IMR-90 (cell line): Measurements from ENCODE around the gene JAK1. TPM values are rescaled to one million over a fixed set of nuclear protein-coding genes. Genes with fewer than 3 reads are reported as not detected.

Source experiments
- ATAC-seq: fragments of 200-7000 bp; cut with Tn5 transposase; 2 replicates; pipeline ENCODE4 v1.9.1; 2020; ENCODE audit warnings: low read depth, mild to moderate bottlenecking, moderate library complexity
- BruUV-seq: library from RNA; stranded (reverse); fragments of 400-500 nt; replicated peaks from 2 replicates; lab custom pipeline; 2021; lab: Mats Ljungman, UMichigan
- CTCF ChIA-PET: fragments of 300-600 bp; formaldehyde crosslinking; extraction: SDS; loops from one replicate; lab custom pipeline; 2021; ENCODE audit warnings: antibody characterized with exemption; lab: Yijun Ruan, JAX
- POLR2A ChIA-PET: fragments of 300-600 bp; sonication (Branson Sonifier 250); formaldehyde crosslinking; loops from one replicate; lab custom pipeline; 2022; ENCODE audit warnings: antibody characterized with exemption; ENCODE audit not compliant: unreplicated experiment; lab: Charles Lee
- DNase-seq: peaks from one replicate; pipeline ENCODE4 v3.0.0; 2013
- H2AFZ ChIP-seq: replicated peaks from 2 replicates; pipeline ENCODE3; 2013; ENCODE audit warnings: low read length, mild to moderate bottlenecking; ENCODE audit not compliant: poor library complexity
- H2AK5ac ChIP-seq: 2 replicates; pipeline ENCODE4 v1.6.1; 2013; ENCODE audit warnings: low read depth, low read length, inconsistent platforms
- H2AK9ac ChIP-seq: replicated peaks from 2 replicates; pipeline ENCODE3; 2013; ENCODE audit warnings: mild to moderate bottlenecking, low read depth, low read length, moderate library complexity; ENCODE audit not compliant: poor library complexity
- H2BK120ac ChIP-seq: 2 replicates; pipeline ENCODE4 v1.6.1; 2013; ENCODE audit warnings: low read depth, low read length, inconsistent platforms
- H2BK15ac ChIP-seq: 3 replicates; pipeline ENCODE4 v1.6.1; 2013; ENCODE audit warnings: low read depth, low read length, inconsistent platforms
- H2BK20ac ChIP-seq: 2 replicates; pipeline ENCODE4 v1.6.1; 2013; ENCODE audit warnings: low read depth, mild to moderate bottlenecking, inconsistent platforms, low read length, moderate library complexity
- H2BK5ac ChIP-seq: 2 replicates; pipeline ENCODE4 v1.6.1; 2013; ENCODE audit warnings: mild to moderate bottlenecking, low read depth, low read length, inconsistent platforms; ENCODE audit not compliant: poor library complexity, severe bottlenecking
- H3K14ac ChIP-seq: replicated peaks from 2 replicates; pipeline ENCODE4 v1.6.1; 2013; ENCODE audit warnings: low read depth, low read length, inconsistent platforms
- H3K18ac ChIP-seq: 2 replicates; pipeline ENCODE4 v1.6.1; 2013; ENCODE audit warnings: low read depth, low read length, control low read depth
- H3K23ac ChIP-seq: 2 replicates; pipeline ENCODE4 v1.6.1; 2013; ENCODE audit warnings: low read depth, low read length, inconsistent platforms
- H3K27ac ChIP-seq: 2 replicates; pipeline ENCODE4 v1.5.1; 2013; ENCODE audit warnings: mild to moderate bottlenecking, control low read depth, low read length; ENCODE audit not compliant: insufficient read depth
- H3K27me3 ChIP-seq: 2 replicates; pipeline ENCODE4 v1.6.1; 2013; ENCODE audit warnings: low read length; ENCODE audit not compliant: control insufficient read depth, insufficient read depth
- H3K36me3 ChIP-seq: 2 replicates; pipeline ENCODE4 v1.6.1; 2013; ENCODE audit warnings: low read length, mixed read lengths; ENCODE audit not compliant: control insufficient read depth, insufficient read depth
- H3K4ac ChIP-seq: 2 replicates; pipeline ENCODE4 v1.6.1; 2013; ENCODE audit warnings: low read depth, low read length, inconsistent platforms
- H3K4me1 ChIP-seq: 2 replicates; pipeline ENCODE4 v1.6.1; 2013; ENCODE audit warnings: low read length, mixed read lengths; ENCODE audit not compliant: control insufficient read depth, insufficient read depth
- H3K4me2 ChIP-seq: 2 replicates; pipeline ENCODE4 v1.6.1; 2013; ENCODE audit warnings: low read depth, mild to moderate bottlenecking, control low read depth, low read length, moderate library complexity
- H3K4me3 ChIP-seq: 2 replicates; pipeline ENCODE4 v1.5.1; 2013; ENCODE audit warnings: low read depth, mild to moderate bottlenecking, control low read depth, low read length, moderate library complexity; ENCODE audit not compliant: insufficient read depth
- H3K56ac ChIP-seq: 2 replicates; pipeline ENCODE4 v1.6.1; 2013; ENCODE audit warnings: low read length, inconsistent platforms; ENCODE audit not compliant: insufficient read depth; ENCODE audit errors: extremely low read depth
- H3K79me1 ChIP-seq, 2 experiments: 2 replicates each; pipeline ENCODE4 v1.6.1; 2013; ENCODE audit warnings: low read length in 2 of 2, inconsistent platforms in 1 of 2, low read depth in 1 of 2
- H3K9ac ChIP-seq: 2 replicates; pipeline ENCODE4 v1.6.1; 2013; ENCODE audit warnings: low read depth, low read length, control low read depth
- H3K9me1 ChIP-seq: 2 replicates; pipeline ENCODE4 v1.6.1; 2013; ENCODE audit warnings: low read length, inconsistent platforms; ENCODE audit not compliant: insufficient read depth
- H3K9me3 ChIP-seq: 2 replicates; pipeline ENCODE4 v1.6.1; 2013; ENCODE audit warnings: low read length; ENCODE audit not compliant: control insufficient read depth, insufficient read depth
- H4K20me1 ChIP-seq: 2 replicates; pipeline ENCODE4 v1.6.1; 2013; ENCODE audit warnings: low read length, inconsistent platforms; ENCODE audit not compliant: insufficient read depth
- H4K5ac ChIP-seq: 2 replicates; pipeline ENCODE4 v1.6.1; 2013; ENCODE audit warnings: mild to moderate bottlenecking, low read depth, low read length, control low read depth
- H4K8ac ChIP-seq, 2 experiments: 2 replicates each; pipeline ENCODE4 v1.6.1; 2013; ENCODE audit warnings: low read depth in 2 of 2, low read length in 2 of 2, control low read depth in 1 of 2, inconsistent platforms in 1 of 2
- H4K91ac ChIP-seq: 2 replicates; pipeline ENCODE4 v1.6.1; 2013; ENCODE audit warnings: low read depth, low read length, inconsistent platforms; ENCODE audit not compliant: insufficient read depth
- POLR2A ChIP-seq: IDR thresholded peaks from 2 replicates; pipeline ENCODE4 v1.6.1; 2012; ENCODE audit warnings: mild to moderate bottlenecking, low read depth, low read length
- SMC3 ChIP-seq: fragments of 150-350 bp; IDR thresholded peaks from 2 replicates; pipeline ENCODE4 v1.6.1; 2016; ENCODE audit warnings: low read depth, mild to moderate bottlenecking, antibody characterized with exemption, low read length, moderate library complexity
- WGBS, 2 experiments: methylation state at CpG; one replicate each; pipeline versions ENCODE4 v1.1.5 to v1.1.7; 2013; ENCODE audit warnings: missing lambda C conversion rate in 2 of 2; ENCODE audit not compliant: insufficient read length in 1 of 2; ENCODE audit errors: extremely low coverage in 2 of 2; 5-methylcytosine and 5-hydroxymethylcytosine counted together
- dilution Hi-C: fragments of 300-500 bp; cut with HindIII; formaldehyde crosslinking; loops from one replicate; pipeline ENCODE4 v1.14.3; 2018; ENCODE audit warnings: low sequenced_read_pairs; ENCODE audit not compliant: unreplicated experiment
- in situ Hi-C: fragments of 300-500 bp; cut with MboI; formaldehyde crosslinking; loops from 3 replicates; pipeline ENCODE4 v1.14.3; 2019; ENCODE audit warnings: low sequenced_read_pairs, inconsistent platforms, mixed read lengths
- intact Hi-C: fragments of 100-400 bp; cut with micrococcal nuclease; formaldehyde crosslinking; loops from 2 replicates; pipeline ENCODE4 v1.10.0; 2022
- polyA plus RNA-seq, 3 experiments: library from polyadenylated mRNA; depleted of rRNA; stranded (reverse); fragments of >200 nt; gene quantifications; 2 replicates each; pipeline ENCODE4 v1.2.3, GENCODE V29; 2012; ENCODE audit warnings: low replicate concordance in 1 of 3
- total RNA-seq: library from RNA; depleted of rRNA; stranded (reverse); fragments of >200 nt; gene quantifications from 2 replicates; pipeline ENCODE4 v1.2.3, GENCODE V29; 2012

JAK1 gene
- total and polyA plus RNA-seq, 2 of the 4 experiments (the other 2 are of a cell fraction), result 76.9 to 103 TPM

DNA sequence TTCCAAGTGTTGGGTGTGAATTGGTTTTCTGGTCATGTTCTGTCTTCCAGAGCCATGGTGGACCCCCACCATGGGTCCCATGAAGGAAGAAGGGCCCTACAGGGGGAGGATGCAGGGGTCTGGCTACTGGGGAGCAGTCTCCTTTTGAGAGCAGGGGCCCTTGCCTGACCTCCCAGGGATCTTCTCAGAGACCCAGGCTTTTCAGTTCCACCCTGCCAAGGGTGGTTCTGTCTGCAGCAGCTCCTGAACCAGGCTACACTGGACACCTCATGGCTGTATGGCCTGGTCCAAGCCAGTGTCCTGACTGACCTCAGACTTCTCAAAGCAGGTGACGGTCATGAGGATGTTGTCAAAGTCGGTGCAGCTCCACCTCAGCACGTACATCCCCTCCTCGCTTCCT is 109.0 kb downstream of the JAK1 start:
- Histone ChIP-seq H3K9me3 (no peaks in the 10 kb centered on the region), H3K18ac (no peak overlapping the region), H3K9ac (no peak overlapping the region), H3K4me1 (no peaks in the 10 kb centered on the region), H2BK120ac (no peak overlapping the region), H3K27me3 (no peaks in the 10 kb centered on the region), H4K91ac (no peak overlapping the region), H3K79me1 (peaks cover under 1 to 4% of the 10 kb centered on the region in 2 experiments; a peak in 2 of 4 replicates), H3K23ac (no peak overlapping the region), H3K9me1 (peaks cover 9% of the 10 kb centered on the region; the same call in 1 of the 2 replicates), H2AFZ (no peak overlapping the region), H4K5ac (no peak overlapping the region), H2AK9ac (no peak overlapping the region), H3K36me3 (peaks cover 73% of the 10 kb centered on the region), H4K20me1 (no peaks in the 10 kb centered on the region; the same call in 1 of the 2 replicates), H2BK15ac (no peak overlapping the region), H3K27ac (no peak overlapping the region), H3K4me2 (no peak overlapping the region), H2BK5ac (no peak overlapping the region), H2AK5ac (no peak overlapping the region), H2BK20ac (no peak overlapping the region), H3K4me3 (no peak overlapping the region), H4K8ac (no peak overlapping the region), H3K14ac (no peak overlapping the region), H3K4ac (no peak overlapping the region), H3K56ac (no peak overlapping the region)
- intact Hi-C loops, result no loop called here
- in situ Hi-C loops, result no loop called here
- dilution Hi-C loops, result no loop called here
- POLR2A ChIA-PET, result no interaction called here
- WGBS, 2 experiments, result no CpG with 5 or more reads among the region's 4 CpGs
- BruUV-seq, result no TSS peak
- no peak for ATAC-seq
- no peak for DNase-seq
- TF ChIP-seq POLR2A (no peak), SMC3 (no peak)
- CTCF ChIA-PET, result no interaction called here
